Neural progenitor cell (in vitro differentiated cells): ENCODE measurements around the gene MTHFSD. TPM values are rescaled to one million over a fixed set of nuclear protein-coding genes. Genes with fewer than 3 reads are reported as not detected.

Source experiments
- DNase-seq: peaks from one replicate; pipeline ENCODE4 v3.0.0-alpha.2; 2016; ENCODE audit warnings: low spot score
- H2AFZ ChIP-seq: fragments of 200-600 bp; sonication (generic); replicated peaks from 2 replicates; pipeline ENCODE4 v1.6.1; 2016; ENCODE audit warnings: antibody characterized with exemption
- H3F3A ChIP-seq: fragments of 200-600 bp; sonication (generic); 2 replicates; pipeline ENCODE4 v1.6.1; 2016; ENCODE audit warnings: antibody characterized with exemption, low read depth
- H3K27ac ChIP-seq: fragments of 200-600 bp; sonication (generic); 2 replicates; pipeline ENCODE4 v1.5.1; 2016; ENCODE audit warnings: mild to moderate bottlenecking
- H3K27me3 ChIP-seq: fragments of 200-600 bp; sonication (generic); 2 replicates; pipeline ENCODE4 v1.6.1; 2016; ENCODE audit warnings: mild to moderate bottlenecking, moderate library complexity
- H3K36me3 ChIP-seq: fragments of 200-600 bp; sonication (generic); 2 replicates; pipeline ENCODE4 v1.5.1; 2016
- H3K4me1 ChIP-seq: fragments of 200-600 bp; sonication (generic); 2 replicates; pipeline ENCODE4 v1.6.1; 2016; ENCODE audit warnings: mixed run types
- H3K4me2 ChIP-seq: fragments of 200-600 bp; sonication (generic); 2 replicates; pipeline ENCODE4 v1.6.1; 2016
- H3K4me3 ChIP-seq: fragments of 200-600 bp; sonication (generic); 2 replicates; pipeline ENCODE4 v1.5.1; 2016
- H3K79me2 ChIP-seq: fragments of 200-600 bp; sonication (generic); 2 replicates; pipeline ENCODE4 v1.6.1; 2016; ENCODE audit warnings: low read depth
- H3K9ac ChIP-seq: fragments of 200-600 bp; sonication (generic); 2 replicates; pipeline ENCODE4 v1.6.1; 2016
- H3K9me3 ChIP-seq: fragments of 200-600 bp; sonication (generic); 2 replicates; pipeline ENCODE4 v1.5.1; 2016; ENCODE audit warnings: low read depth
- H4K20me1 ChIP-seq: fragments of 200-600 bp; sonication (generic); 2 replicates; pipeline ENCODE4 v1.6.1; 2016; ENCODE audit warnings: low read depth
- H3K27ac Mint-ChIP-seq: 3 replicates; pipeline ENCODE4 v1.8.0; 2021; ENCODE audit warnings: mixed read lengths
- H3K27me3 Mint-ChIP-seq: 2 replicates; pipeline ENCODE4 v1.8.0; 2022; ENCODE audit warnings: low read depth, mild to moderate bottlenecking, inconsistent platforms, moderate library complexity, mixed read lengths; ENCODE audit not compliant: insufficient read depth
- H3K36me3 Mint-ChIP-seq: 3 replicates; pipeline ENCODE4 v1.8.0; 2021; ENCODE audit warnings: mixed read lengths
- H3K4me1 Mint-ChIP-seq: 3 replicates; pipeline ENCODE4 v1.8.0; 2021; ENCODE audit warnings: mixed read lengths
- H3K4me3 Mint-ChIP-seq: 3 replicates; pipeline ENCODE4 v1.8.0; 2021; ENCODE audit warnings: mild to moderate bottlenecking, moderate library complexity, mixed read lengths
- H3K9me3 Mint-ChIP-seq: 3 replicates; pipeline ENCODE4 v1.8.0; 2020; ENCODE audit warnings: mixed read lengths
- EZH2 ChIP-seq: fragments of 200-600 bp; sonication (generic); IDR thresholded peaks from 2 replicates; pipeline ENCODE4 v1.6.1; 2017; ENCODE audit warnings: antibody characterized with exemption, mild to moderate bottlenecking, moderate library complexity
- EZH2phosphoT487 ChIP-seq: fragments of 200-600 bp; sonication (generic); IDR thresholded peaks from 2 replicates; pipeline ENCODE4 v1.6.1; 2017; ENCODE audit warnings: antibody characterized with exemption
- total RNA-seq: library from RNA; depleted of rRNA; stranded (reverse); fragments of >200 nt; gene quantifications from 2 replicates; pipeline ENCODE4 v1.2.3, GENCODE V29; 2015; ENCODE audit warnings: low replicate concordance
- TF ChIP-seq, protein P1 (sequence below): fragments of 200-600 bp; sonication (generic); IDR thresholded peaks from 2 replicates; pipeline ENCODE4 v1.5.1; 2017; ENCODE audit warnings: antibody characterized with exemption, mild to moderate bottlenecking

The MTHFSD gene
- total RNA-seq, 1 donor from 2014 or later = 17.4 TPM

- Histone ChIP-seq H3K4me1 (no peaks in the 10 kb centered on the region), H3K4me2 (no peak overlapping the region), H4K20me1 (no peaks in the 10 kb centered on the region), H3K27ac (no peak overlapping the region), H3F3A (no peaks in the 10 kb centered on the region), H3K36me3 (no peaks in the 10 kb centered on the region), H3K4me3 (no peak overlapping the region), H3K27me3 (no peaks in the 10 kb centered on the region), H3K9ac (no peak overlapping the region), H3K9me3 (no peaks in the 10 kb centered on the region), H3K79me2 (no peaks in the 10 kb centered on the region), H2AFZ (no peak overlapping the region)
- TF ChIP-seq, protein P1, sequence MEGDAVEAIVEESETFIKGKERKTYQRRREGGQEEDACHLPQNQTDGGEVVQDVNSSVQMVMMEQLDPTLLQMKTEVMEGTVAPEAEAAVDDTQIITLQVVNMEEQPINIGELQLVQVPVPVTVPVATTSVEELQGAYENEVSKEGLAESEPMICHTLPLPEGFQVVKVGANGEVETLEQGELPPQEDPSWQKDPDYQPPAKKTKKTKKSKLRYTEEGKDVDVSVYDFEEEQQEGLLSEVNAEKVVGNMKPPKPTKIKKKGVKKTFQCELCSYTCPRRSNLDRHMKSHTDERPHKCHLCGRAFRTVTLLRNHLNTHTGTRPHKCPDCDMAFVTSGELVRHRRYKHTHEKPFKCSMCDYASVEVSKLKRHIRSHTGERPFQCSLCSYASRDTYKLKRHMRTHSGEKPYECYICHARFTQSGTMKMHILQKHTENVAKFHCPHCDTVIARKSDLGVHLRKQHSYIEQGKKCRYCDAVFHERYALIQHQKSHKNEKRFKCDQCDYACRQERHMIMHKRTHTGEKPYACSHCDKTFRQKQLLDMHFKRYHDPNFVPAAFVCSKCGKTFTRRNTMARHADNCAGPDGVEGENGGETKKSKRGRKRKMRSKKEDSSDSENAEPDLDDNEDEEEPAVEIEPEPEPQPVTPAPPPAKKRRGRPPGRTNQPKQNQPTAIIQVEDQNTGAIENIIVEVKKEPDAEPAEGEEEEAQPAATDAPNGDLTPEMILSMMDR = no peak
- TF ChIP-seq EZH2phosphoT487 = no peak
- no peak for TF ChIP-seq EZH2
- Mint-ChIP-seq H3K27ac (no peak overlapping the region), H3K36me3 (no peaks in the 10 kb centered on the region), H3K9me3 (no peaks in the 10 kb centered on the region), H3K27me3 (peaks cover 15% of the 10 kb centered on the region), H3K4me3 (no peak overlapping the region), H3K4me1 (peaks cover 7% of the 10 kb centered on the region)
- DNase-seq = no peak
These were observed 24.5 kb downstream of the MTHFSD start for GRCh38 chr16:86530251-86531190.

GRCh38 chr16:86529160-86529559 is 25.9 kb downstream of the MTHFSD start:
- Histone ChIP-seq H3K36me3 (no peaks in the 10 kb centered on the region), H3K27me3 (no peaks in the 10 kb centered on the region), H3K9ac (no peak overlapping the region), H3K79me2 (no peaks in the 10 kb centered on the region), H3K4me1 (no peaks in the 10 kb centered on the region), H2AFZ (no peak overlapping the region), H3F3A (no peaks in the 10 kb centered on the region), H3K9me3 (no peaks in the 10 kb centered on the region), H3K4me2 (no peak overlapping the region), H3K27ac (no peak overlapping the region), H4K20me1 (no peaks in the 10 kb centered on the region), H3K4me3 (no peak overlapping the region)
- H3K4me3 Mint-ChIP-seq = peak overlapping the region; percentile 18
- no peaks in the 10 kb centered on the region for H3K36me3 Mint-ChIP-seq
- no peak for DNase-seq
- H3K27me3 Mint-ChIP-seq = peaks cover 16% of the 10 kb centered on the region
- H3K4me1 Mint-ChIP-seq = peaks cover 7% of the 10 kb centered on the region
- TF ChIP-seq, protein P1 = no peak
- TF ChIP-seq EZH2phosphoT487 (no peak), EZH2 (no peak)
- no peak overlapping the region for H3K27ac Mint-ChIP-seq
- H3K9me3 Mint-ChIP-seq = no peaks in the 10 kb centered on the region

DNA sequence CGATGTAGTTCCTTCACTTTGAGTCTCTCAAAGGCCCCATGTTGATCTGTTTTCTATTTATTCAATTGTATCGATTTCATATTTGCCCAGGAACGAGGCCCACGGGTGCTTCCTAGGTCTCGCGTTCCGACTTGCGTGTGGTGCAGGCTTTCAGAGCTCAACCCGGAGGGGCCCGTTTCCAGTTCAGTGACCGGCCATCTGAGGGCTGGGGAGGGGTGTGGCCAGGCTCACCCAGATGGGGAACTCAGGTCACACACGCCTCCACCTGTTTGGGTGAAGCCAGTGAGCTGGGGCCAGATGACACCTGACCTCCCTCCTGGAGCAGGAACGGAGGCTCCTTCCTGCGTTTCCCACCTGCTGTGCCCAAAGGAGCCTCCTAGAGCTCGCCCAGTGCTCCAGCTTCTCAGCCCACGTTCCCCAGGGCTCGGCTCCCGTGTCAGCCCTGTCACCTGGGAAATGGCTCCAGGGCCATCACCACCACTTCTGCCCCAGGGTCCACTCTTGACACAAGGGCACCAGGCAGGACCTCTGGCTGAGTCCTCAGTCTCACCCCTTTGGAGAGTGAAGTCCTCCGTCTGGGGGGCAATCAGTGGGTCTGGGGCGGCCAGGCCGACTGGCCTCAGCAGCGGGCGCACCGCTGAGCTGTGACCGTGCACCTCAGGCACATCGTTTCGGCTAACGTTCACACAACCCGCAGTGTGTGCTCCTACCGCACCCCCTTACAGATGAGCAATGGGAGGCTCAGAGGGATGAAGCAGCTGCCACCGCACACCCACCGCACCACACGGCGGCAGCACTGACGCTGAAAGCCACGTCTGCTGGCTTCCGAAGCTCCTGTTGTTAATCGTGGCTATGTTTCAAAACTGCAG is 26.7 kb downstream of the MTHFSD start:
- H2AFZ ChIP-seq = no peak overlapping the region
- no peak overlapping the region for H3K9ac ChIP-seq
- H3K4me1 Mint-ChIP-seq = peaks cover 3% of the 10 kb centered on the region
- no peaks in the 10 kb centered on the region for H3K9me3 ChIP-seq
- H3K36me3 Mint-ChIP-seq = no peaks in the 10 kb centered on the region
- no peak for DNase-seq
- H4K20me1 ChIP-seq = no peaks in the 10 kb centered on the region
- H3K79me2 ChIP-seq = no peaks in the 10 kb centered on the region
- no peak overlapping the region for H3K4me2 ChIP-seq
- H3K36me3 ChIP-seq = no peaks in the 10 kb centered on the region
- TF ChIP-seq, protein P1 = no peak
- no peak for TF ChIP-seq EZH2
- no peak for TF ChIP-seq EZH2phosphoT487
- H3K4me3 ChIP-seq = no peak overlapping the region
- H3K27me3 Mint-ChIP-seq = peaks cover 20% of the 10 kb centered on the region
- no peak overlapping the region for H3K27ac Mint-ChIP-seq
- no peak overlapping the region for H3K4me3 Mint-ChIP-seq
- H3K9me3 Mint-ChIP-seq = no peaks in the 10 kb centered on the region
- H3F3A ChIP-seq = no peaks in the 10 kb centered on the region
- no peaks in the 10 kb centered on the region for H3K4me1 ChIP-seq
- H3K27ac ChIP-seq = no peak overlapping the region
- no peaks in the 10 kb centered on the region for H3K27me3 ChIP-seq
